KOPT-K1 (cell line): ENCODE results near the gene SLC6A7.

Experiments
- H3K27ac ChIP-seq: fragments of 200-600 bp; sonication (generic); 2 replicates; pipeline ENCODE4 v1.5.1; 2016; ENCODE audit warnings: antibody characterized with exemption, mild to moderate bottlenecking, low read depth, low read length; ENCODE audit not compliant: poor library complexity, severe bottlenecking
- H3K36me3 ChIP-seq: fragments of 200-600 bp; sonication (generic); 2 replicates; pipeline ENCODE4 v1.5.1; 2017; ENCODE audit warnings: antibody characterized with exemption, mild to moderate bottlenecking, low read length, moderate library complexity; ENCODE audit not compliant: insufficient read depth
- H3K9me3 ChIP-seq: fragments of 200-600 bp; sonication (generic); 2 replicates; pipeline ENCODE4 v1.5.1; 2017; ENCODE audit warnings: antibody characterized with exemption, low read length, mild to moderate bottlenecking; ENCODE audit not compliant: insufficient read depth, poor library complexity, severe bottlenecking

SLC6A7 gene

GRCh38 chr5:150162142-150162513 lies 27.7 kb upstream of the SLC6A7 start:
- no peaks in the 10 kb centered on the region for H3K36me3 ChIP-seq
- no peaks in the 10 kb centered on the region for H3K9me3 ChIP-seq
- H3K27ac ChIP-seq, result no peak overlapping the region

DNA sequence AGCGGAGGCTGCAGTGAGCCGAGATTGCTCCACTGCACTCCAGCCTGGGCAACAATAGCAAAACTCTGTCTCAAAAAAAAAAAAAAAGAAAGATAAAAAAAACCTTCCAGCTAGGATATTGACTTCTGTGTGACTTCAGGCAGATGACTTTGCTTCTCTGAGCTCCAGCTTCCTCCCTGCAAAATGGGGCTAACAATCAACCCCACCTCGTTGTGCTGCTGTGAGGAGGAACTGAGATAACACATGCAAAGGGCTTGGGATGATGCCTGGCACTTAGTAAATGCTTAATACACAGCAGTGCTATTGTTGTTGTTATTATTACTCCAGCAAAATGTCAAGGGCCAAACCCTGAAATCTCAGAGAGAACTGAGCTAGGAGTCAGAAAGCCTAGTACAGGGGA lies 26.8 kb upstream of the SLC6A7 start:
- Histone ChIP-seq H3K27ac (no peak overlapping the region), H3K9me3 (no peaks in the 10 kb centered on the region)

GRCh38 chr5:150163547-150164059 lies 26.3 kb upstream of the SLC6A7 start:
- no peak overlapping the region for H3K27ac ChIP-seq
- no peaks in the 10 kb centered on the region for H3K9me3 ChIP-seq
- no peaks in the 10 kb centered on the region for H3K36me3 ChIP-seq

More for the DNA sequence above, 26.8 kb upstream of the SLC6A7 start:
- H3K36me3 ChIP-seq, result no peaks in the 10 kb centered on the region

DNA sequence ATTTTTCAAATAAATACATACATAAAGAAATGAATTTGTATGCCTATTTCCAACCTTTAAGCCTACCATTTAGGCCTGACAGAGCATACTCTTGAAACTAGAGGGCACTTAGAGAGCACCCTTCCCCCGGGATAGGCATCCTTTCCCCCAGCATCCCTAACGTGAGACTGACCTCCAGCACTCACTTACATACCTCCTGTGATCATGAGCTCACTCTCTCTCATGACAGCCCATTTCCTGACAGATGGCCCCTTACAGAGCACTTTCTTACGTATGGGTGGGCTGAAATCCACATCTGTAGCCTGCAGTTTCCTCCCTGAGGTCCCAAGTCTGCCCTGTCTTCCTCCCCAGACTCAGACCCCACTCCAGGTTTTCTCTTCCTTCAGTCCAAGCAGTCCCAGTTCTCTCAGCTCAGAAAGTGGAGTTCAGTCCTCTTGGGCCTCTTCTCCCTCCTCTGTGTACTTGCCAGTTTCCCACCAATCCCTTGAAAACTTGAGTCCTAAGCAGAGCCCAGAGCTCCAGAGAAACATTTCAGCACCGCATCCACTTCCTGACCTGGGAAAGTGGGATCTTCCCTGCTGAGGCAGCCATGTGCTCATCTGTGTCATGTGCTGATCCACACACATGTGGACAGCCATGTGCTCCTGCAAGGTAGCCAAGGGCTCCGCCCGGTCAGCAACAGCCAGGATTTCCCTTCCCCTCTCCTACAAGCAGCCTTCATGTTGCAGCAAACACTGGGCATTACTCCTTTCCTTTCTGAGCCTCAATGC lies 25.5 kb upstream of the SLC6A7 start:
- Histone ChIP-seq H3K9me3 (no peaks in the 10 kb centered on the region), H3K36me3 (no peaks in the 10 kb centered on the region), H3K27ac (no peak overlapping the region)

DNA sequence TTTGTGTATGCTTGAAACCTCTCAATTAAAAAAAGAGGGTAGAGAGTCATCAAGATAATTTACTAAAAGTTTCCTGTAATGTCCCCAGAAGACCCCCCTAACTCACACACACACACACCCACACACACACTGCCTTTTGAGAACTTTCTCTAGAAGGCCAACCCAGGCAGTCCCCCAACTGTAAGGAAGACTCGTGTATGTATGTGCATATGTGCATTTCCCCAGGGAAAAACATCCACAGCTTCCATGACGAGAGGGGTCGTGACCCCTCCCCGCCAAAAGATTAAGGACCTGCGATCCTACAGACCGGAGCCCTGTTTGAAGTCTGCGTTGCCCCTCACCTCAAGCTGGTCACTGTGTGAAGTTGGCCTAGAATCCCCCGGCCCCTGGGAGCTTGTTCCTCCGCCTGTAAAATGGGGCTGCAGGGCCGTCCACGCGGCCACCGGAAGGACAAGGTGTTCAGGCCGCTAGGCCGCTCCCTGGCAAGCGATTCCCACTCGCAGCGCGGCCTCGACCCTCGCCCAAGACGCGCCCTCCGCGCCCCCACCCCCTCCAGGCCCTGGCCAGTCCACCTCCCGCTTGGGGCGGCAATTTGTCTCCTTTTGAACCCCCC lies 23.7 kb upstream of the SLC6A7 start:
- H3K36me3 ChIP-seq, result no peaks in the 10 kb centered on the region

DNA sequence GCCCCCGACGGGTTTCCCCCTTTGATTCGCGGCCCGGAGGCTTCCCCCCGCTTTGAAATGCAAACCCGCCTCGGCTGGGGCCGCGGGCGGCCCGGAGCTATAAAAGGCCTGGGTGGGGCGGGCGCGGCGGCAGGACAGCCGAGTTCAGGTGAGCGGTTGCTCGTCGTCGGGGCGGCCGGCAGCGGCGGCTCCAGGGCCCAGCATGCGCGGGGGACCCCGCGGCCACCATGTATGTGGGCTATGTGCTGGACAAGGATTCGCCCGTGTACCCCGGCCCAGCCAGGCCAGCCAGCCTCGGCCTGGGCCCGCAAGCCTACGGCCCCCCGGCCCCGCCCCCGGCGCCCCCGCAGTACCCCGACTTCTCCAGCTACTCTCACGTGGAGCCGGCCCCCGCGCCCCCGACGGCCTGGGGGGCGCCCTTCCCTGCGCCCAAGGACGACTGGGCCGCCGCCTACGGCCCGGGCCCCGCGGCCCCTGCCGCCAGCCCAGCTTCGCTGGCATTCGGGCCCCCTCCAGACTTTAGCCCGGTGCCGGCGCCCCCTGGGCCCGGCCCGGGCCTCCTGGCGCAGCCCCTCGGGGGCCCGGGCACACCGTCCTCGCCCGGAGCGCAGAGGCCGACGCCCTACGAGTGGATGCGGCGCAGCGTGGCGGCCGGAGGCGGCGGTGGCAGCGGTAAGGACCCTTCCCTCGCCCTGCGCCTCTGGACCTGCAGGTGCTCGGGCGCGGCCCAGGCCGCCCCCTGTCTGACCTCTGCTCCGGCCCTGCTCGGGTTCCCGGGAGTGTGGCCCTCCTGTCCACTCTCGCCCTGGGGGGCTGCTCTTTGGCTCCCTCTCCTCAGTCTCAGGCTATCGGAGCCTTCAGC lies 23.0 kb upstream of the SLC6A7 start, which contains the start of gene CDX1:
TSS of gene CDX1 (plus strand) at position 129 of the 862 bp plus-strand sequence. CDS start at position 228, 99 bp downstream.
- no peaks in the 10 kb centered on the region for H3K36me3 ChIP-seq
- no peaks in the 10 kb centered on the region for H3K9me3 ChIP-seq
- H3K27ac ChIP-seq, result no peak within 1 kb of the TSS

More for the DNA sequence above, 23.7 kb upstream of the SLC6A7 start:
- Histone ChIP-seq H3K27ac (no peak overlapping the region), H3K9me3 (no peaks in the 10 kb centered on the region)

- Histone ChIP-seq H3K36me3 (no peaks in the 10 kb centered on the region), H3K9me3 (no peaks in the 10 kb centered on the region), H3K27ac (no peak overlapping the region)
Observed at GRCh38 chr5:150167512-150167850, 22.4 kb upstream of the SLC6A7 start.

GRCh38 chr5:150167908-150168307 lies 22.0 kb upstream of the SLC6A7 start:
- Histone ChIP-seq H3K9me3 (no peaks in the 10 kb centered on the region), H3K36me3 (no peaks in the 10 kb centered on the region), H3K27ac (no peak overlapping the region)

DNA sequence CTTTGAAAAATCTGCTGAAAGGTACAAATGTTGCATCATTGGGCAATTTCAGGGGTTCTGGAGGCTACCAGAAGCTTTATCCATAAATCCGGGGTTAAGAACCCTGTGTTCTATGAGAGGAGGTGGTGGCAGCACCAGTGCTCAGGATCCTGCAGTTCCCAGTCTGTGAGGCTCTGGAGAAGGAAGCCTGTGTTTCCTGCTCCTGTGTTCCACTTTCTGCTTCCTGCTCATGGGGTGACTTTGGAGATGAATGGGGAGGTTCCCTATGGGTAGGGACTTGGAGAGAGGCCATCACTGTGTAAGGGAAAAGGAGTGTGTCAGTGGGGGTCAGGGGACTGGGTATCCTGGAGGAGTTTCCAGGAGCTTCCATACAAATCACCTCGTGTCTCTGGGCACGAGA lies 21.0 kb upstream of the SLC6A7 start:
- Histone ChIP-seq H3K36me3 (no peaks in the 10 kb centered on the region), H3K9me3 (no peaks in the 10 kb centered on the region), H3K27ac (no peak overlapping the region)

- no peaks in the 10 kb centered on the region for H3K9me3 ChIP-seq
- no peak overlapping the region for H3K27ac ChIP-seq
- H3K36me3 ChIP-seq, result no peaks in the 10 kb centered on the region
Observed at GRCh38 chr5:150172145-150172544, 17.7 kb upstream of the SLC6A7 start.

GRCh38 chr5:150172556-150172955 lies 17.3 kb upstream of the SLC6A7 start:
- no peaks in the 10 kb centered on the region for H3K36me3 ChIP-seq
- no peak overlapping the region for H3K27ac ChIP-seq
- H3K9me3 ChIP-seq, result no peaks in the 10 kb centered on the region

DNA sequence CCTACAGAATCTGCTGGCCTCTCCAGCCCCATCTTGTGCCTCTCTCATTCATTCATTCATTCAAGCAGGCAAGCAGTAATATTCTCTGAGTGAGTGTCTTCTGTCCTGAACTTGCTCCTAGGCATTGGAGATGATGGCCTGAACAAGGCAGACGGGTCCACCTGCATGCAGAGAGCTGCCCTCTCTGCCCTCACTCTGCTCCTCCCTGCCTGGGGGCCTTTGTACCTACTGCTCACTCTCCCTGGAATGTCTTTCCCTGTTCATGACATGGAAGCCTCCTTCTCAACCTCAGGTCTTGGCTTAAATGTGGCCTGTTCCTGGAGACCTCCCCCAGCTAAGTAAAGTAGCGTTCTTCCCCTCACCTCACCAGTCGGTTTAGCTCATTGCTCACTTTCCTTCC lies 16.7 kb upstream of the SLC6A7 start:
- Histone ChIP-seq H3K36me3 (no peaks in the 10 kb centered on the region), H3K27ac (no peak overlapping the region), H3K9me3 (no peaks in the 10 kb centered on the region)

- Histone ChIP-seq H3K27ac (no peak overlapping the region), H3K9me3 (no peaks in the 10 kb centered on the region), H3K36me3 (no peaks in the 10 kb centered on the region)
Observed at GRCh38 chr5:150174285-150174684, 15.6 kb upstream of the SLC6A7 start.

GRCh38 chr5:150175076-150175475 lies 14.8 kb upstream of the SLC6A7 start:
- no peak overlapping the region for H3K27ac ChIP-seq
- H3K36me3 ChIP-seq, result no peaks in the 10 kb centered on the region
- H3K9me3 ChIP-seq, result no peaks in the 10 kb centered on the region

GRCh38 chr5:150175536-150175935 lies 14.3 kb upstream of the SLC6A7 start:
- no peaks in the 10 kb centered on the region for H3K9me3 ChIP-seq
- H3K36me3 ChIP-seq, result no peaks in the 10 kb centered on the region
- H3K27ac ChIP-seq, result no peak overlapping the region
